Parathyroid adenoma (tissue), 2 donors: ENCODE measurements around the gene CDC25B.

ENCODE experiments used
- H2AFZ ChIP-seq: fragments of 300-600 bp; sonication (generic); one replicate; pipeline ENCODE4 v1.7.0; 2017; ENCODE audit warnings: antibody characterized with exemption, mild to moderate bottlenecking
- H3K27ac ChIP-seq: fragments of 300-600 bp; sonication (generic); one replicate; pipeline ENCODE4 v1.7.0; 2017
- H3K27me3 ChIP-seq: fragments of 300-600 bp; sonication (generic); one replicate; pipeline ENCODE4 v1.7.0; 2017; ENCODE audit warnings: low read length; ENCODE audit not compliant: control insufficient read depth, insufficient read depth
- H3K36me3 ChIP-seq: fragments of 300-600 bp; sonication (generic); one replicate; pipeline ENCODE4 v1.7.0; 2017; ENCODE audit warnings: low read length; ENCODE audit not compliant: control insufficient read depth, insufficient read depth
- H3K4me1 ChIP-seq: fragments of 300-600 bp; sonication (generic); one replicate; pipeline ENCODE4 v1.7.0; 2017; ENCODE audit warnings: control low read depth
- H3K4me2 ChIP-seq: fragments of 300-600 bp; sonication (generic); one replicate; pipeline ENCODE4 v1.7.0; 2017; ENCODE audit warnings: low read length
- H3K4me3 ChIP-seq: fragments of 300-600 bp; sonication (generic); one replicate; pipeline ENCODE4 v1.7.0; 2017; ENCODE audit warnings: low read depth, low read length
- H3K79me2 ChIP-seq: fragments of 300-600 bp; sonication (generic); one replicate; pipeline ENCODE4 v1.7.0; 2017; ENCODE audit warnings: control low read depth
- H3K9ac ChIP-seq: fragments of 300-600 bp; sonication (generic); one replicate; pipeline ENCODE4 v1.7.0; 2017; ENCODE audit warnings: mild to moderate bottlenecking
- H3K9me3 ChIP-seq: fragments of 300-600 bp; sonication (generic); one replicate; pipeline ENCODE4 v1.7.0; 2017; ENCODE audit warnings: low read length; ENCODE audit not compliant: control insufficient read depth
- TF ChIP-seq, protein P1 (sequence below): fragments of 300-600 bp; sonication (generic); IDR thresholded peaks from one replicate; pipeline ENCODE4 v1.7.0; 2017; ENCODE audit warnings: antibody characterized with exemption, mild to moderate bottlenecking
- donor health status: primary hyperparathyroidism.

Gene CDC25B

DNA sequence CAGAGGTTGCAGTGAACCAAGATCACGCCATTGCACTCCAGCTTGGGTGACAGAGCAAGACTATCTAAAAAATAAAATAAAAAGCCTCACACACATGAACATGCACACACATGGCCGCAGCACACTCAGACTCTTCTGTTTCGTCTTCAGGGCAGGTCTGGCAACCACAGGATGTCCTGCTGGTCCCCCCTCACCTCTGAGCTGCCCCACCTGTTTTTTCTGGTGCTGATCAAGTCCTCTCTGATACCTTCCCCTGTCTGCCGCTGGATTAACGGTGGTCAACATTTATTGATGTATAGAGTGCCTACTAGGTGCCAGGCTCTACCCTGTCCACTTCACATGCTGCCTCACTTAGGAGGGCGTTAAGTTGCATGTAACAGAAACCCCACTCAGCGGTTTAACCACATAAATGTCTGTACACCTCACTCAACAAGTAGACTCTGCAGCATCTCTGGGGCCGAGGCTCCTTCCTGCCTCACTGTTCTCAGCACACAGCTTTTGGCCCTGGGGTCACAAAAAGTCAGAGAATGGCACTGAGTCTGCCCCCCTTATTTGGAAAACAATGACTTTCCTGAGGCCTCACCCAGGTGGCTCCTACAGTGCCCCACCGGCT lies 19.7 kb downstream of the CDC25B start:
- no peak overlapping the region for H3K27ac ChIP-seq
- peaks cover 26% of the 10 kb centered on the region for H3K4me1 ChIP-seq
- H3K4me3 ChIP-seq: no peak overlapping the region
- no peaks in the 10 kb centered on the region for H3K79me2 ChIP-seq
- no peaks in the 10 kb centered on the region for H3K27me3 ChIP-seq
- no peak overlapping the region for H3K4me2 ChIP-seq
- TF ChIP-seq, protein P1, sequence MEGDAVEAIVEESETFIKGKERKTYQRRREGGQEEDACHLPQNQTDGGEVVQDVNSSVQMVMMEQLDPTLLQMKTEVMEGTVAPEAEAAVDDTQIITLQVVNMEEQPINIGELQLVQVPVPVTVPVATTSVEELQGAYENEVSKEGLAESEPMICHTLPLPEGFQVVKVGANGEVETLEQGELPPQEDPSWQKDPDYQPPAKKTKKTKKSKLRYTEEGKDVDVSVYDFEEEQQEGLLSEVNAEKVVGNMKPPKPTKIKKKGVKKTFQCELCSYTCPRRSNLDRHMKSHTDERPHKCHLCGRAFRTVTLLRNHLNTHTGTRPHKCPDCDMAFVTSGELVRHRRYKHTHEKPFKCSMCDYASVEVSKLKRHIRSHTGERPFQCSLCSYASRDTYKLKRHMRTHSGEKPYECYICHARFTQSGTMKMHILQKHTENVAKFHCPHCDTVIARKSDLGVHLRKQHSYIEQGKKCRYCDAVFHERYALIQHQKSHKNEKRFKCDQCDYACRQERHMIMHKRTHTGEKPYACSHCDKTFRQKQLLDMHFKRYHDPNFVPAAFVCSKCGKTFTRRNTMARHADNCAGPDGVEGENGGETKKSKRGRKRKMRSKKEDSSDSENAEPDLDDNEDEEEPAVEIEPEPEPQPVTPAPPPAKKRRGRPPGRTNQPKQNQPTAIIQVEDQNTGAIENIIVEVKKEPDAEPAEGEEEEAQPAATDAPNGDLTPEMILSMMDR: no peak
- no peaks in the 10 kb centered on the region for H3K36me3 ChIP-seq
- no peak overlapping the region for H2AFZ ChIP-seq
- H3K9ac ChIP-seq: no peak overlapping the region
- no peaks in the 10 kb centered on the region for H3K9me3 ChIP-seq

GRCh38 chr20:3818155-3819151 lies 22.3 kb downstream of the CDC25B start:
- peaks cover 14% of the 10 kb centered on the region for H3K4me1 ChIP-seq
- H3K27me3 ChIP-seq: no peaks in the 10 kb centered on the region
- peak overlapping the region; percentile 79 for H2AFZ ChIP-seq
- no peak overlapping the region for H3K4me3 ChIP-seq
- H3K36me3 ChIP-seq: no peaks in the 10 kb centered on the region
- H3K9me3 ChIP-seq: no peaks in the 10 kb centered on the region
- no peaks in the 10 kb centered on the region for H3K79me2 ChIP-seq
- peak overlapping the region; percentile 47 for H3K27ac ChIP-seq
- H3K4me2 ChIP-seq: no peak overlapping the region
- no peak overlapping the region for H3K9ac ChIP-seq
- TF ChIP-seq, protein P1: peak; percentile 60

- peak overlapping the region; percentile 95 for H3K4me3 ChIP-seq
- peak overlapping the region; percentile 84 for H2AFZ ChIP-seq
- TF ChIP-seq, protein P1: no peak
Measured at GRCh38 chr20:3819411-3820047, 23.4 kb downstream of the CDC25B start.

GRCh38 chr20:3820048-3820900 lies 24.2 kb downstream of the CDC25B start, which contains the start of gene AP5S1:
TSS of gene AP5S1 (plus strand) at chr20:3820547. CDS start at chr20:3822118, 1,571 bp downstream.
- Histone ChIP-seq H3K9me3 (no peaks in the 10 kb centered on the region), H3K4me1 (peaks cover 14% of the 10 kb centered on the region), H2AFZ (peak within 1 kb of the TSS; percentile 84), H3K4me2 (peak within 1 kb of the TSS; percentile 85), H3K4me3 (peak within 1 kb of the TSS; percentile 95), H3K79me2 (no peaks in the 10 kb centered on the region), H3K27ac (peak within 1 kb of the TSS; percentile 98), H3K9ac (peak within 1 kb of the TSS; percentile 87), H3K27me3 (no peaks in the 10 kb centered on the region), H3K36me3 (no peaks in the 10 kb centered on the region)
- TF ChIP-seq, protein P1: peak; percentile 100

More at GRCh38 chr20:3819411-3820047, 23.4 kb downstream of the CDC25B start:
- peak overlapping the region; percentile 85 for H3K4me2 ChIP-seq
- H3K36me3 ChIP-seq: no peaks in the 10 kb centered on the region
- H3K27me3 ChIP-seq: no peaks in the 10 kb centered on the region
- H3K9ac ChIP-seq: peak overlapping the region; percentile 87
- no peaks in the 10 kb centered on the region for H3K79me2 ChIP-seq
- peak overlapping the region; percentile 98 for H3K27ac ChIP-seq
- H3K9me3 ChIP-seq: no peaks in the 10 kb centered on the region
- peaks cover 14% of the 10 kb centered on the region for H3K4me1 ChIP-seq
